HG03378 (cell line): ENCODE measurements around the gene DVL2.
"Not testable (repeated sequence)": the region's sequence is repeated elsewhere in the genome, so short reads cannot be mapped to it uniquely, and the experiment has no call there.

Source experiments
- ATAC-seq: cut with Tn5 transposase; IDR thresholded peaks from one replicate; pipeline ENCODE4 v1.9.1; 2021; ENCODE audit warnings: mild to moderate bottlenecking, moderate library complexity; ENCODE audit not compliant: unreplicated experiment

Gene DVL2

DNA sequence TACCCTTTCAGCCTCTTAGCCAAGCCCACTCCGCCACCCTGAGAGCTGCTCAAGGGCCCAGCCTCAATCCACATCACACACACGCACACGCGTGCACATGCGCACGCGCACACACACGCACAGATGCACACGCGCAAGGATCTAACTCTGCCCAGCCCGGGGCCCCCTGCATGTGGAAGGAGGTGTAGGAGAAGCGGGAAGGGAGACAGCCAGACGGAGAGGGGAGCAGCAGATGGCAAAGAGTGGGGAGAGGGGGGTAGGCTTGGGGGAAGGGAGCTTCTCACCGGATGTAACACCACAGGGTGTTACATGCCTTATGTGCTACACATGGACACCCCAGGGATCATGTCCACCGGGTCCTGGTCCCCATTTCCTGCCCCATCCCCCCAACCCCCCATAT is 30.0 kb downstream of the DVL2 start:
- ATAC-seq, result no peak

DNA sequence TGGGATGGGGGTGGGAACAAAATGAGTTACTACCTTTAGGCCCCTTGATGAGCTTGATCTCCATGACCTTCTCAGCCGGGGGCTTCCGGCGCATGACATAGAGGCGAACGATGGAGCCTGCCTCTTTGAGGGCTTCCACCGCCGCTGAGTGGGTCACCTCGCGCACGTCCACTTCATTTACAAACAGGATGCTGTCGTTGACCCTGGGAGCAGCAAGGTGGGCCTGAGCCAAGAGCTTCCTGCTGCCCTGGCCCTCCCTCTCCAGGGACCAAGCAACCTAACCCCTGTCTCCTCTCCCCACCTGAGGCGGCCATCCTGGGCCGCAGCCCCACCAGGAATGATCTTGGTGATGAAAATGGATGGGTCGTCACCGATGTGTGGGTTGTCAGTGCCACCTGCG is 30.9 kb downstream of the DVL2 start:
- no peak for ATAC-seq

DNA sequence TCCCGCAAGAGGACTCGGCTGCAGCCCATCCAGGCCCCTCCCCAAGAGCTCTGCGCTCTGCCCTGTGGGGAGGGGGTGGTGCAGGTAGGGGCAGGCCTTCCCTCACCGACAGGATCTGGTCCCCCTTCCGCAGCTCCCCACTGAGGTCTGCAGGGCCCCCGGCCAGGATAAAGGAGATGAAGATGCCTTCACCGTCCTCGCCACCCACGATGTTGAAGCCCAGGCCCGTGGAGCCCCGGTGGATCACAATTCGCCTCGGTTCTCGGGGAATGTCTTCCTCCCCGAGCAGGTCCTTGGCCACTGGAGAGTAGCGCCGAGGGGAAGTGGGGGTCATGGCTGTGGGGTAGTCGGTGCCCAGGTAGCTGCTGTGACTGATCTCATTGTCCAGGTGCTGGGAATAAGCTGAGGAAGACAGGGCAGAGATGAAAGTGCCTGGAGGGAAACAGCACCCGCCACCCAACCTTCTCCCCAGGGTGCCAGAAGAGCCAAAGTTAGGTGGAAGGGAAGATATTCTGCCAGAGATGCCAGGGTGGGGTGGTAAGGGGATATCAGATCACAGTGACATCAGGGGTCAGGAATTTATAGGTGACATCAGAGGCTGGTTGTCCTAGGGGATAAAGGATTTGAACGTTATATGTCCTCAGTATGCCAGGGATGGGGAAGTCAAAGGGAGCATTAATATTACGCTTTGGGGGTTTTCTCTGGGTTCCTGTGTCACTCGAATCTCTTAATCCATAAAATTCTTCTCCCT is 37.5 kb downstream of the DVL2 start:
- no peak for ATAC-seq

GRCh38 chr17:7195971-7196370 is 38.3 kb downstream of the DVL2 start:
- no peak for ATAC-seq

DNA sequence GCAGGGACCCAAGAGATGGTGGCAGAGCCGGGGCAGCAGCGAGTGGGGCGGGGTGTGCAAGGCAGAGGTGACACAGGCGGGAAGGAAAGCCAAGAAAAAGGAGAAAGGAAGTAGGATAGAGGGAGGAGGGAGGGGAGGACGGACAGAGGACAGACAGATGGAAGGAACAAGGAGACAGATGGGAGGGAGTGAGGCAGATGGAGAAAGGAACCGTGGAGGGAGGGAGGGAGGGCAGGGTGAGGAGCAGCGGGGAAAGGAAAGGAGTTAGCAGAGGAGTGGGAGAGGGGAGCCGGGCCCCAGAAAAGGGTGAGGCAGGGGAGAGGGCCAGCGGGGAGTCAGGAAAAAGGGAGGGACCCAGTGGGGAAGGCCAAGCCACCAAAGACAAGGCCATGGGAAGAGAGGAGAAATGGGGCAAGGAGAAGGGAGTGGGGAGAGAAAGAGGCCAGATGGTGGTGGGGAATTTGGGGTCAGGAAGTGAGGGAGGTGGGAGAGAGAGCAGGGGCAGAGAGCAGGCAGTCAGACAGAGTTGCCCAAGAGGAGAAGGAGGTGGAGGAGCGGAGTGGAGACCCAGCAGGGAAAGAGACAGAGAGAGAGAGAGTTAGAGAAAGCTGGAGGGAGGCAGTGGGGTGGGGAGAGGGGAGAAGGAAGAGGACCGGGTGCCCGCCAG is 41.9 kb downstream of the DVL2 start:
- ATAC-seq, result no peak

DNA sequence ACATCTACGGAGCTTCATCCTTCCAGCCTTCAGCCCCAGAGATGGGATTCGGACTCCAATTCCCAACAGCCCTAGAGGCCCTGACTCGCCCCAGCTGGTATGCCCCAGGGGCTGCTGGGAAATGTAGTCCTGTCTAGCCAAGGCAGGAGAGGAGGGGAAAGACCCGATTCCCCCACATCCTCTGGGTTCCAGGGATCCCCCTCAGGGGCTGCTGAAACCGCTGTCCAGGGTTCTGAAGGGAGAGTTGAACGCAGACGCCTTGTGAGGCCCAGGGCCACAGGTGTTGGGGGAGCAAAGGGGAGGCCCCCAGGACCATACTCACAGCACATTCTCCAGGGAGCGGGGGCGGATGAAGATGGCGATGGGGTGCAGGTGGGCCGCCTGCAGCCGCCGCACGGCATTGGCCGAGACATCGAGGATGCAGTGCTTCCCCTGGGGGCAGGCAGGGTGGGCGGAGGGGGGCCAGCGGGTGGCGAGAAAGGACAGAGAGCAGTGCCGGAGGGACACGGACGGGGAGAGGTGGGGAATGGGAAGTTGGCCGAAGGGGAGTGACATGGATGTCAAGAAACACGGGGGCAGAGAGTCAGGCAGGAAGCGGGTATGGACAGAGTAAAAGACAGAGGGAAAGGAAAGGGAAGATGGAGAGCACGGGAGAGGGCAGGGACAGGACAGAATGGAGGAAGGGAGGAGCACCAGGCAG is 42.6 kb downstream of the DVL2 start:
- no peak for ATAC-seq

DNA sequence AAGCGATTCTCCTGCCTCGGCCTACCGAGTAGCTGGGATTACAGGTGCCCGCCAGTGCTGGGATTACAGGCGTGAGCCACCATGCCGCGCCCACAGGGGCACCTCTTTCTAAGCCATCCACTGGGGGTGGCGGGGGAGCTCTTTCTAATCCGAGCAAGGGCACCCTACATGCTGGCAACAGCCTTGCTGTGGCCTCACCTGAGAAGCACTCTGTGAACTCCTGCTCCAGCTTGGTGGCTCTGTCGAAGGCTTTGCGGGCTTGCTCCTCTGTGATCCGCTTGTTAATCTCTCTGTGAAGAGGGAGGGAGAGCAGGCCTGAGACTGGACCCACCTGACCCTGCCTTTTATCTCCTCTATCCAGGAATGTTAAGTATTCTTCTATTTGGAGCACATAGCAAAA is 43.2 kb downstream of the DVL2 start:
- ATAC-seq, result no peak

DNA sequence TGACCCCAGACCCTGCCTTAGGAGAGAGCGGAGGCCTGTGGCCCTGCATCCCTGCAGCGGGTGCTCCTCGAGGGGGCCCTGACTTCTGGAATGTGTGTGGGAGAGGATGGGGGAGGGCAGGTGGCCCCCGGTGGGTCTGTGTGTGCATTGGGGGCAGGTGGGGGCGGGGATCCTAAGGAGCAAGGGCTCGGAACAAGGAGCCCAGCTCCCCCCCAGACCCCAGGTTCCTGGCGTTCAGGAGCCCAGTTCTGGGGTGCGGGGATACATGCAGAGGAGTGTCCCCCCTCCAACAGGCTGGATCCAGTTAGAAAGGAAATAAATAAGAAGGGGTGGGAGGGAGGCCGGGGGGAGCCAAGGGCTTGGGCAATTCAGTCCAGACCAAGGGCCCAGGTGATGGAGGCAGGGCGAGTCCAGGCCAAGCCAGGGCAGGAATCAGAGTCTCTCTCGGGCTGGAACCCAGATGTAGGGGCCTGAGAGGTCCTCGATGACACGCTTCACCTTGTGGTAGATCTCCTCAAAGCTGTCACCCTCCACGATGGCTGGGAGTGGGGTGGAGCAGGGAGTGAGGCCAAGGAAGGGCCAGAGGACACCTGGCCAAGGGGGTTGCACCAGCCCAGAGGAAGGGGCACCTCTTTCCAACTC is 43.9 kb downstream of the DVL2 start:
- ATAC-seq, result no peak

GRCh38 chr17:7186241-7186640 is 48.1 kb downstream of the DVL2 start:
- ATAC-seq, result no peak

- ATAC-seq, result no peak
Observed at GRCh38 chr17:7184647-7185046, 49.7 kb downstream of the DVL2 start.

DNA sequence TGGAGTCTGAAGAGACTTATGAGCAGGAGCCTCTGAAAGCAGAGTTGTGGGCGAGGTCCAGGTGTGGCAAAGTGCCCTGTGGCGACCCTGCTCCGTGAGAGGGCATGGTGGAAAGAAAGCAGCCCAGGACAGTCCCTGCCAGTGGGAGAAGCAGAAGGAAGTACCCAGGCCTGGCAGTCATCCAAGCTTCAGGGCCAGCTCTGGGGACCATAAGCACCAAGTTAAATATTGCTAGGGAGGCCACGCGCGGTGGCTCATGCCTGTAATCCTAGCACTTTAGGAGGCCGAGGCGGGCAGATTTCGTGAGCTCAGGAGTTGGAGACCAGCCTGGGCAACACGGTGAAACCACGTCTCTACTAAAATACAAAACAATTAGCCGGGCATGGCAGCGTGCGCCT is 50.2 kb downstream of the DVL2 start:
- no peak for ATAC-seq

DNA sequence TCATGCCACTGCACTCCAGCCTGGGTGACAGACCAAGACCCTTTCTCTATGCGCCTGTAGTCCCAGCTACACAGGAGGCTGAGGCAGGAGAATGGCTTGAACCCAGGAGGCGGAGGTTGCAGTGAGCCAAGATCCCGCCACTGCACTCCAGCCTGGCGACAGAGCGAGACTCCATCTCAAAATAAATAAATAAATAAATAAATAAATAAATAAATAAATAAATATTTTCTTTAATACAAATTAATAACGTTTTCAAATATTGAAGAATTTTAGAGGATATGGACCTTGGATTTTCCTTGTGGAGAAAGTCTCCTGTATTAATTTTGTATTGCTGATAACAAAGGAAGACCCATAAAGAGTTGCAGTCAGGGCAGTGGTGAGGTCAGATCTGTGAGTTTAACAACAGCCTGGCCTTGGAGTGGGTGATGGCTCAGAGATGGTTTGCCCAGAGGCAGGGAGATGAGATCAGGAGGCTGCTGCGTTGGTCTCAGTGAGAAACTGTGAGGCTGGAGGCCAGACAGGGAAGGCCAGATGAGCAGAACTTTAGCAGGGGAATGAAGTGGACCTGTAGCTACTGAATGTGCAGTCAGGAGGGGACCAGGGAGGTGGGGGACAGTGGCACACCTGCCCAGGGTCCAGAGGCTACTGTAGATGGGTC is 50.8 kb downstream of the DVL2 start:
- ATAC-seq, result no peak

DNA sequence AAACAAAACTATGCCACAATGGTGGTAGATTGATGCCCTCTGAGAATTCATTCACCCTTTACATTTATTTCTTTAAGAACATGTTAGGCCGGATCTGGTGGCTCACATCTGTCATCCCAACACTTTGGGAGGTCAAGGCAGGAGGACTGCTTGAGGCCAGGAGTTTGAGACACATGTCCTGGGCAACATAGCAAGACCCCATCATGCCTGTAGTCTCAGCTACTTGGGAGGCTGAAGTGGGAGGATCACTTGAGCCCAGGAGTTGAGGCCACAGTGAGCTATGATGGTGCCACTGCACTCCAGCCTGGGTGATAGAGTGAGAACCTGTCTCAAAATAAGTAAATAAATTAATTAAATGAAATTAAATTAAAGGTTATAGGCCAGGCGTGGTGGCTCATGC is 52.2 kb downstream of the DVL2 start:
- ATAC-seq, result not testable (repeated sequence)

- ATAC-seq, result no peak
Observed at GRCh38 chr17:7179317-7180254, 54.7 kb downstream of the DVL2 start, which contains the start of gene ASGR1. Gene ASGR1 (minus strand): TSS chr17:7179370. CDS start chr17:7178563, 807 bp downstream.

GRCh38 chr17:7178973-7179316 is 55.4 kb downstream of the DVL2 start:
- ATAC-seq, result no peak

DNA sequence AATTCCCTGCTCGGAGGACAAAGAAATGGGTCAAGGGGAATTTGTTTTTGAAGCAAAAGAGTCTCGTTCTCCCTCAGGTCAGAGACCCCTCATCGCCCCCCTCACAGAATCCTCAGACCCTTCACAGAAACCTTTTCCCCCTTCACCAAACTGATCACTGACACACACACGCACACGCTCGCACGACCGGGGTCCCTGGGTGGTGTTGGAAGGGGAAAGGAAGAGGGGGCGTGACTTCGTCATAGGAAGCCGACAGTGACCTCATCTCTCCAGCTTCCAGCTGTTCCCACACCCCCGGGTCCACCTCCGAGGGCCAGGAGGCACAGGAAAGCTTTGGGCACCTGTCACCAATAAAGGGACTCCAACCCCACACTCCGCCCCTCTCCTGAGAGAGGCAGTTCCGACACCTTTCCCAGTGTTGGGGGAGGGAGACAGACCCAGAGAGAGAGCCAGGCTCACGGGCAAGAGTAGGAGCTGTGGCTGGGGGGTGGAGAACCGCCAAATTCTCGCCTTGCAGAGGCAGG is 56.3 kb downstream of the DVL2 start:
- ATAC-seq, result no peak

- ATAC-seq, result no peak
Observed at GRCh38 chr17:7177191-7177953, 56.9 kb downstream of the DVL2 start.

DNA sequence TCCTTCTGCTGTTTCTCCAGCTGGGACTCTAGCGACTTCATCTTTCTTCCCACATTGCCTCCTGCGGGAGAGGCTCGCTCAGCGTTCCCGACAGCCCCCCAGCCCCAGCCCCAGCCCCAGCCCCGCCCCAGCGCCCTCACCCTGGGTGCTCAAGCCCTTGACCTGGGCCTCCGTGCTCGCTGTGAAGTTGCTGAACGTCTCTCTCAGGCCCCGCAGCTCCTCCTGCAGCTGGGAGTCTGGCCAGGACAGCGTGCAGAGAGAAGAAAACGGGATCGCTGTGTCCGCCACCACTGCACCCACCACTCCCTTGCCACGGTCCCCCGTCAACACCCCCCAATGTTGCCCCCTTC is 57.5 kb downstream of the DVL2 start:
- ATAC-seq, result no peak
